Trophoblast cell (in vitro differentiated cells and primary cell): ENCODE data around the gene KRT32.

Experiments used
- DNase-seq, 2 donors: peaks; one replicate each; pipeline ENCODE4 v3.0.0-alpha.2; 2016
- H2AFZ ChIP-seq: 2 replicates; pipeline ENCODE4 v1.6.1; 2013; ENCODE audit warnings: low read length, moderate library complexity, mild to moderate bottlenecking; ENCODE audit not compliant: insufficient read depth, poor library complexity
- H2AK5ac ChIP-seq: 2 replicates; pipeline ENCODE4 v1.6.1; 2013; ENCODE audit warnings: mild to moderate bottlenecking, low read length
- H2BK120ac ChIP-seq: 2 replicates; pipeline ENCODE4 v1.6.1; 2013; ENCODE audit warnings: low read length, mild to moderate bottlenecking, moderate library complexity; ENCODE audit not compliant: insufficient read depth, poor library complexity
- H2BK12ac ChIP-seq: 2 replicates; pipeline ENCODE4 v1.6.1; 2013; ENCODE audit warnings: mild to moderate bottlenecking, low read length, moderate library complexity
- H2BK5ac ChIP-seq: 2 replicates; pipeline ENCODE4 v1.6.1; 2013; ENCODE audit warnings: low read length, low read depth, moderate library complexity, mild to moderate bottlenecking; ENCODE audit not compliant: poor library complexity
- H3K14ac ChIP-seq: 2 replicates; pipeline ENCODE4 v1.6.1; 2013; ENCODE audit warnings: mild to moderate bottlenecking, low read length
- H3K18ac ChIP-seq: 2 replicates; pipeline ENCODE4 v1.6.1; 2013; ENCODE audit warnings: mild to moderate bottlenecking, low read length
- H3K23ac ChIP-seq: 2 replicates; pipeline ENCODE4 v1.6.1; 2013; ENCODE audit warnings: low read length
- H3K27ac ChIP-seq: 2 replicates; pipeline ENCODE4 v1.5.1; 2013; ENCODE audit warnings: low read depth, mild to moderate bottlenecking, inconsistent platforms, low read length, moderate library complexity
- H3K27me3 ChIP-seq: 2 replicates; pipeline ENCODE4 v1.6.1; 2013; ENCODE audit warnings: inconsistent platforms, mild to moderate bottlenecking, low read length, moderate library complexity; ENCODE audit not compliant: insufficient read depth
- H3K36me3 ChIP-seq, 2 experiments: 1 replicate in 1 of 2; 2 replicates in 1 of 2; pipeline ENCODE4 v1.6.1; 2013; ENCODE audit warnings: low read length in 2 of 2, mild to moderate bottlenecking in 2 of 2, moderate library complexity in 1 of 2; ENCODE audit not compliant: insufficient read depth in 2 of 2, control insufficient read depth in 1 of 2
- H3K4ac ChIP-seq: 2 replicates; pipeline ENCODE4 v1.6.1; 2013; ENCODE audit warnings: low read depth, mild to moderate bottlenecking, low read length, moderate library complexity
- H3K4me1 ChIP-seq, 2 experiments: 1 replicate in 1 of 2; 2 replicates in 1 of 2; pipeline ENCODE4 v1.6.1; 2013; ENCODE audit warnings: low read length in 2 of 2, mild to moderate bottlenecking in 2 of 2, moderate library complexity in 1 of 2; ENCODE audit not compliant: insufficient read depth in 2 of 2, control insufficient read depth in 1 of 2
- H3K4me2 ChIP-seq: 2 replicates; pipeline ENCODE4 v1.6.1; 2013; ENCODE audit warnings: inconsistent platforms, mild to moderate bottlenecking, low read length, moderate library complexity
- H3K4me3 ChIP-seq: 2 replicates; pipeline ENCODE4 v1.5.1; 2013; ENCODE audit warnings: mild to moderate bottlenecking, low read depth, low read length, inconsistent platforms
- H3K79me1 ChIP-seq: one replicate; pipeline ENCODE4 v1.6.1; 2013; ENCODE audit warnings: low read length
- H3K79me2 ChIP-seq: 2 replicates; pipeline ENCODE4 v1.6.1; 2013; ENCODE audit warnings: low read length, mild to moderate bottlenecking; ENCODE audit not compliant: control insufficient read depth, insufficient read depth, poor library complexity
- H3K9ac ChIP-seq: 2 replicates; pipeline ENCODE4 v1.6.1; 2013; ENCODE audit warnings: mild to moderate bottlenecking, low read length
- H3K9me3 ChIP-seq: 2 replicates; pipeline ENCODE4 v1.6.1; 2013; ENCODE audit warnings: low read depth, mild to moderate bottlenecking, control low read depth, inconsistent platforms, low read length; ENCODE audit not compliant: insufficient read depth
- H4K12ac ChIP-seq: 2 replicates; pipeline ENCODE4 v1.6.1; 2013; ENCODE audit warnings: low read depth, mild to moderate bottlenecking, low read length, moderate library complexity
- H4K8ac ChIP-seq: 2 replicates; pipeline ENCODE4 v1.6.1; 2013; ENCODE audit warnings: low read depth, mild to moderate bottlenecking, low read length, moderate library complexity
- H4K91ac ChIP-seq: one replicate; pipeline ENCODE4 v1.6.1; 2013; ENCODE audit warnings: low read depth, mild to moderate bottlenecking, low read length, moderate library complexity
- WGBS: extraction: QIAGEN DNeasy Blood & Tissue Kit; methylation state at CpG from one replicate; pipeline ENCODE4 v1.1.7; 2013; ENCODE audit warnings: missing lambda C conversion rate; ENCODE audit not compliant: insufficient read length, insufficient coverage; ENCODE audit errors: extremely low coverage; 5-methylcytosine and 5-hydroxymethylcytosine counted together

Gene KRT32

GRCh38 chr17:41496803-41497484 is 29.8 kb upstream of the KRT32 start:
- H3K4me1 ChIP-seq = peaks cover 0 to 9% of the 10 kb centered on the region in 2 experiments
- no peak overlapping the region for H3K14ac ChIP-seq
- H3K4me3 ChIP-seq = no peak overlapping the region
- peak; percentile 76 to 82 for DNase-seq
- H3K9ac ChIP-seq = no peak overlapping the region
- no peak overlapping the region for H3K23ac ChIP-seq
- H3K79me2 ChIP-seq = no peaks in the 10 kb centered on the region
- no peak overlapping the region for H3K4ac ChIP-seq
- H4K8ac ChIP-seq = peak overlapping the region; percentile 8
- no peak overlapping the region for H2BK12ac ChIP-seq
- H3K9me3 ChIP-seq = no peaks in the 10 kb centered on the region
- no peak overlapping the region for H2AK5ac ChIP-seq
- H3K27me3 ChIP-seq = no peaks in the 10 kb centered on the region
- H3K4me2 ChIP-seq = no peak overlapping the region
- no CpG with 5 or more reads among the region's 12 CpGs for WGBS
- H3K27ac ChIP-seq = no peak overlapping the region
- H2BK5ac ChIP-seq = no peak overlapping the region
- no peak overlapping the region for H2BK120ac ChIP-seq
- H3K18ac ChIP-seq = no peak overlapping the region
- no peak overlapping the region for H4K12ac ChIP-seq
- no peaks in the 10 kb centered on the region for H3K79me1 ChIP-seq
- no peak overlapping the region for H4K91ac ChIP-seq
- H3K36me3 ChIP-seq = no peaks in the 10 kb centered on the region
- no peak overlapping the region for H2AFZ ChIP-seq

- peak in 1 of 2 donors; percentile 40 for DNase-seq
- H2BK120ac ChIP-seq = no peak overlapping the region
- H3K4me2 ChIP-seq = no peak overlapping the region
- no peaks in the 10 kb centered on the region for H3K79me1 ChIP-seq
- H3K9me3 ChIP-seq = no peaks in the 10 kb centered on the region
- H3K27me3 ChIP-seq = no peaks in the 10 kb centered on the region
- no peak overlapping the region for H3K9ac ChIP-seq
- no peaks in the 10 kb centered on the region for H3K36me3 ChIP-seq
- no peak overlapping the region for H4K8ac ChIP-seq
- no peak overlapping the region for H3K27ac ChIP-seq
- no CpG with 5 or more reads among the region's 2 CpGs for WGBS
- no peak overlapping the region for H2BK5ac ChIP-seq
- H3K4ac ChIP-seq = no peak overlapping the region
- H3K18ac ChIP-seq = no peak overlapping the region
- H3K14ac ChIP-seq = no peak overlapping the region
- H2AFZ ChIP-seq = no peak overlapping the region
- H3K79me2 ChIP-seq = no peaks in the 10 kb centered on the region
- no peak overlapping the region for H4K12ac ChIP-seq
- no peaks in the 10 kb centered on the region for H3K4me1 ChIP-seq
- H3K23ac ChIP-seq = no peak overlapping the region
- H2BK12ac ChIP-seq = no peak overlapping the region
- H4K91ac ChIP-seq = no peak overlapping the region
- H2AK5ac ChIP-seq = no peak overlapping the region
- H3K4me3 ChIP-seq = no peak overlapping the region
These were observed 27.3 kb upstream of the KRT32 start for GRCh38 chr17:41494524-41494923.

GRCh38 chr17:41492771-41493170 is 25.6 kb upstream of the KRT32 start:
- H2BK12ac ChIP-seq = no peak overlapping the region
- H3K9ac ChIP-seq = no peak overlapping the region
- H4K91ac ChIP-seq = no peak overlapping the region
- H3K27me3 ChIP-seq = no peaks in the 10 kb centered on the region
- no peak overlapping the region for H3K14ac ChIP-seq
- no peak overlapping the region for H2BK120ac ChIP-seq
- no peaks in the 10 kb centered on the region for H3K4me1 ChIP-seq
- WGBS = no CpG with 5 or more reads among the region's 4 CpGs
- H3K79me1 ChIP-seq = no peaks in the 10 kb centered on the region
- H4K12ac ChIP-seq = no peak overlapping the region
- H3K4ac ChIP-seq = no peak overlapping the region
- no peak overlapping the region for H2AK5ac ChIP-seq
- H3K9me3 ChIP-seq = no peaks in the 10 kb centered on the region
- no peak overlapping the region for H3K23ac ChIP-seq
- no peak overlapping the region for H3K4me3 ChIP-seq
- H3K4me2 ChIP-seq = no peak overlapping the region
- H2BK5ac ChIP-seq = no peak overlapping the region
- H2AFZ ChIP-seq = no peak overlapping the region
- no peak for DNase-seq
- no peak overlapping the region for H3K27ac ChIP-seq
- H3K79me2 ChIP-seq = no peaks in the 10 kb centered on the region
- no peaks in the 10 kb centered on the region for H3K36me3 ChIP-seq
- H3K18ac ChIP-seq = no peak overlapping the region
- no peak overlapping the region for H4K8ac ChIP-seq

GRCh38 chr17:41492351-41492750 is 25.2 kb upstream of the KRT32 start:
- H4K8ac ChIP-seq = no peak overlapping the region
- H3K27ac ChIP-seq = no peak overlapping the region
- no peaks in the 10 kb centered on the region for H3K27me3 ChIP-seq
- no peak overlapping the region for H3K9ac ChIP-seq
- WGBS = no CpG with 5 or more reads among the region's 6 CpGs
- H2BK120ac ChIP-seq = no peak overlapping the region
- no peak overlapping the region for H2AFZ ChIP-seq
- H3K36me3 ChIP-seq = no peaks in the 10 kb centered on the region
- H3K79me2 ChIP-seq = no peaks in the 10 kb centered on the region
- H3K9me3 ChIP-seq = no peaks in the 10 kb centered on the region
- no peak overlapping the region for H2BK12ac ChIP-seq
- no peak overlapping the region for H3K14ac ChIP-seq
- no peak overlapping the region for H4K91ac ChIP-seq
- H3K4me1 ChIP-seq = no peaks in the 10 kb centered on the region
- no peak overlapping the region for H3K18ac ChIP-seq
- no peak overlapping the region for H3K23ac ChIP-seq
- no peak overlapping the region for H3K4me2 ChIP-seq
- no peak overlapping the region for H2BK5ac ChIP-seq
- DNase-seq = peak in 1 of 2 donors; percentile 33
- no peak overlapping the region for H4K12ac ChIP-seq
- H3K79me1 ChIP-seq = no peaks in the 10 kb centered on the region
- no peak overlapping the region for H3K4ac ChIP-seq
- no peak overlapping the region for H3K4me3 ChIP-seq
- H2AK5ac ChIP-seq = no peak overlapping the region
